Loucy (cell line): ENCODE measurements around the gene KYNU.

ENCODE experiments used
- CTCF ChIP-seq: fragments of 200-600 bp; sonication (generic); conservative IDR thresholded peaks from 2 replicates; pipeline ENCODE4 v1.5.1; 2014; ENCODE audit warnings: mild to moderate bottlenecking, antibody characterized with exemption, low read length
- EZH2phosphoT487 ChIP-seq: fragments of 200-600 bp; IDR thresholded peaks from 2 replicates; pipeline ENCODE4 v1.6.1; 2018; ENCODE audit warnings: antibody characterized with exemption, mild to moderate bottlenecking, moderate library complexity, borderline replicate concordance

GRCh38 chr2:143058851-143059250, 181.4 kb downstream of the KYNU start:
- TF ChIP-seq CTCF = no peak
- no peak for TF ChIP-seq EZH2phosphoT487
